ENCODE measurements around the gene ZBTB7C. TPM values are rescaled to one million over a fixed set of nuclear protein-coding genes. Genes with fewer than 3 reads are reported as not detected.

ZBTB7C gene
- total RNA-seq, 1 experiment from 2014 or later, result 0.33 TPM

- no peaks in the 10 kb centered on the region for H3K9me3 ChIP-seq (ENCODE audit: control insufficient read depth, low read depth, low read length)
- peaks cover 1% of the 10 kb centered on the region; the same call in 1 of the 2 replicates for H3K27me3 Mint-ChIP-seq (ENCODE audit: low read depth)
- no peak overlapping the region for H3K27ac ChIP-seq (ENCODE audit: insufficient read length, low read depth, low read length)
Observed at GRCh38 chr18:48321536-48321935, 87.6 kb downstream of the ZBTB7C start.

More at GRCh38 chr18:48321536-48321935, 87.6 kb downstream of the ZBTB7C start:
- H3K4me1 Mint-ChIP-seq, result peaks cover 9 to 27% of the 10 kb centered on the region in 2 experiments
- H3K4me1 ChIP-seq (ENCODE audit: insufficient read depth, low read length), result no peaks in the 10 kb centered on the region
- no peak overlapping the region for H2BK15ac ChIP-seq (ENCODE audit: low read depth, low read length)
- H4K8ac ChIP-seq (replicated peaks; ENCODE audit: insufficient read length, low read depth, low read length), result no peak overlapping the region
- H3K18ac ChIP-seq (ENCODE audit: insufficient read length, low read depth, low read length), result no peak overlapping the region
- DNase-seq, result no peak
- no peak overlapping the region for H3K4me2 ChIP-seq (ENCODE audit: insufficient read depth, insufficient read length, low read length)
- no peak overlapping the region for H2BK5ac ChIP-seq (ENCODE audit: insufficient read length, low read length)
- no peaks in the 10 kb centered on the region for H3K36me3 Mint-ChIP-seq (ENCODE audit: insufficient read depth in 1 of 3, low read depth in 3 of 3)
- H2BK12ac ChIP-seq (ENCODE audit: insufficient read length, low read depth, low read length), result no peak overlapping the region
- no peak overlapping the region for H2AK5ac ChIP-seq (ENCODE audit: insufficient read length, low read length)
- H2AFZ ChIP-seq (ENCODE audit: low read length), result no peak overlapping the region
- no peaks in the 10 kb centered on the region for H3K27me3 ChIP-seq (ENCODE audit: insufficient read depth, low read length)
- no peak overlapping the region for H3T11ph ChIP-seq (ENCODE audit: low read length)
- H3K27ac Mint-ChIP-seq, result no peak overlapping the region
- no peak overlapping the region for H2BK120ac ChIP-seq (ENCODE audit: low read depth, low read length, poor library complexity, severe bottlenecking)
- no peak overlapping the region for H3K56ac ChIP-seq (ENCODE audit: insufficient read length, low read depth, low read length)
- H4K91ac ChIP-seq (ENCODE audit: insufficient read length, low read depth, low read length), result no peak overlapping the region
- H3K79me2 ChIP-seq (ENCODE audit: insufficient read depth, low read length), result no peaks in the 10 kb centered on the region
- no peak overlapping the region for H2BK20ac ChIP-seq (ENCODE audit: low read depth, low read length, poor library complexity, severe bottlenecking)
- H4K5ac ChIP-seq (ENCODE audit: insufficient read length, low read depth, low read length), result no peak overlapping the region
- no peak overlapping the region for H3K9ac ChIP-seq (ENCODE audit: extremely low read depth, insufficient read length, low read length)
- no peak overlapping the region for H3K23ac ChIP-seq (ENCODE audit: insufficient read length, low read depth, low read length)
- H4K20me1 ChIP-seq (ENCODE audit: control insufficient read depth, insufficient read depth, insufficient read length), result no peaks in the 10 kb centered on the region
- H3K23me2 ChIP-seq (ENCODE audit: insufficient read length, low read depth, low read length, poor library complexity, severe bottlenecking), result no peaks in the 10 kb centered on the region
- no peak overlapping the region for H3K14ac ChIP-seq (ENCODE audit: insufficient read depth, low read length)
- no peak overlapping the region for H3K4me3 Mint-ChIP-seq
- H3K79me1 ChIP-seq (ENCODE audit: insufficient read depth, low read depth, low read length, poor library complexity, severe bottlenecking), result no peaks in the 10 kb centered on the region
- TF ChIP-seq CTCF (conservative IDR thresholded peaks at IDR 0.05), result no peak
- H3K4ac ChIP-seq (ENCODE audit: low read depth, low read length), result no peak overlapping the region
- WGBS (ENCODE audit: extremely low coverage, insufficient read length, low lambda C conversion rate), result no CpG with 5 or more reads among the region's 7 CpGs
- H3K9me3 Mint-ChIP-seq, result no peaks in the 10 kb centered on the region; a peak in 1 of 5 replicates

All from H9 (cell line).